IMR-90 (cell line): ENCODE measurements around the gene TIMM21.

Source experiments
- BHLHE40 ChIP-seq: fragments of 150-350 bp; IDR thresholded peaks from 2 replicates; pipeline ENCODE4 v1.6.1; 2016; ENCODE audit warnings: mild to moderate bottlenecking, low read depth, low read length
- CEBPB ChIP-seq: IDR thresholded peaks from 2 replicates; pipeline ENCODE4 v1.6.1; 2012; ENCODE audit warnings: low read depth, low read length, improper control_type of control experiment
- CHD1 ChIP-seq: IDR thresholded peaks from 2 replicates; pipeline ENCODE4 v1.6.1; 2012; ENCODE audit warnings: low read depth, low read length, improper control_type of control experiment
- FOS ChIP-seq: fragments of 150-350 bp; IDR thresholded peaks from 2 replicates; pipeline ENCODE4 v1.6.1; 2016; ENCODE audit warnings: low read depth, low read length
- MAFK ChIP-seq: IDR thresholded peaks from 2 replicates; pipeline ENCODE4 v1.6.1; 2012; ENCODE audit warnings: low read depth, low read length, improper control_type of control experiment
- MAZ ChIP-seq: IDR thresholded peaks from 2 replicates; pipeline ENCODE4 v1.6.1; 2012; ENCODE audit warnings: low read depth, mild to moderate bottlenecking, low read length, improper control_type of control experiment, moderate library complexity, borderline replicate concordance
- MXI1 ChIP-seq: IDR thresholded peaks from 2 replicates; pipeline ENCODE4 v1.6.1; 2012; ENCODE audit warnings: low read depth, mild to moderate bottlenecking, low read length, moderate library complexity, borderline replicate concordance
- POLR2A ChIP-seq: IDR thresholded peaks from 2 replicates; pipeline ENCODE4 v1.6.1; 2012; ENCODE audit warnings: mild to moderate bottlenecking, low read depth, low read length
- RAD21 ChIP-seq: IDR thresholded peaks from 2 replicates; pipeline ENCODE4 v1.6.1; 2012; ENCODE audit warnings: low read length, improper control_type of control experiment
- RCOR1 ChIP-seq: IDR thresholded peaks from 2 replicates; pipeline ENCODE4 v1.6.1; 2012; ENCODE audit warnings: mild to moderate bottlenecking, low read length, improper control_type of control experiment; ENCODE audit not compliant: insufficient replicate concordance
- RFX5 ChIP-seq: IDR thresholded peaks from 2 replicates; pipeline ENCODE4 v1.8.0; 2012; ENCODE audit warnings: low read depth, mild to moderate bottlenecking, low read length, moderate library complexity
- TF ChIP-seq, protein P1 (sequence below): conservative IDR thresholded peaks from 2 replicates; pipeline ENCODE4 v1.5.1; 2012; ENCODE audit warnings: mild to moderate bottlenecking, low read depth, low read length, improper control_type of control experiment
- TF ChIP-seq, protein P2 (sequence below): fragments of 150-350 bp; IDR thresholded peaks from 2 replicates; pipeline ENCODE4 v1.6.1; 2016; ENCODE audit warnings: low read depth, mild to moderate bottlenecking, low read length, moderate library complexity, borderline replicate concordance
- TF ChIP-seq, protein P3 (sequence below): fragments of 150-350 bp; IDR thresholded peaks from 2 replicates; pipeline ENCODE4 v1.6.1; 2017; ENCODE audit warnings: mild to moderate bottlenecking, antibody characterized with exemption, low read length, low read depth

DNA sequence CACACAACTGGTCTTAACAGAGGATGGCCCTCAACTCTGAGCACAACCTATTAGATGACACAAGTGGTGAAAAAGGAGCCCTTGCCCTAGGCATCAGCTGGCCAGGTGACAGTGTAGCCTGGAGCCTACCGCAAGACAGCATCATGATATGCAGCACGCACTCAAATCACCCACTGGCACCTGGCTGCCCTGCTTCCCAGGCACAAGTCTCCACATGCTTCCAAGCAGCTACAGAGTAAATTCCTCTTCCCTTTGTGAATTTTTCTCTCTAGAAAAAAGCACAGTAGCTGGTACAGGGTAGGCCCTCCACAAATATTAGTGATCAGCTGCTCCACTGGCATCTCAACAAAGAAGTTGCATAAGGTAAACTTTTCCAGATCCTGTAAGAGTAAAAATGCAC, 6.7 kb upstream of the TIMM21 start:
- TF ChIP-seq, protein P1, sequence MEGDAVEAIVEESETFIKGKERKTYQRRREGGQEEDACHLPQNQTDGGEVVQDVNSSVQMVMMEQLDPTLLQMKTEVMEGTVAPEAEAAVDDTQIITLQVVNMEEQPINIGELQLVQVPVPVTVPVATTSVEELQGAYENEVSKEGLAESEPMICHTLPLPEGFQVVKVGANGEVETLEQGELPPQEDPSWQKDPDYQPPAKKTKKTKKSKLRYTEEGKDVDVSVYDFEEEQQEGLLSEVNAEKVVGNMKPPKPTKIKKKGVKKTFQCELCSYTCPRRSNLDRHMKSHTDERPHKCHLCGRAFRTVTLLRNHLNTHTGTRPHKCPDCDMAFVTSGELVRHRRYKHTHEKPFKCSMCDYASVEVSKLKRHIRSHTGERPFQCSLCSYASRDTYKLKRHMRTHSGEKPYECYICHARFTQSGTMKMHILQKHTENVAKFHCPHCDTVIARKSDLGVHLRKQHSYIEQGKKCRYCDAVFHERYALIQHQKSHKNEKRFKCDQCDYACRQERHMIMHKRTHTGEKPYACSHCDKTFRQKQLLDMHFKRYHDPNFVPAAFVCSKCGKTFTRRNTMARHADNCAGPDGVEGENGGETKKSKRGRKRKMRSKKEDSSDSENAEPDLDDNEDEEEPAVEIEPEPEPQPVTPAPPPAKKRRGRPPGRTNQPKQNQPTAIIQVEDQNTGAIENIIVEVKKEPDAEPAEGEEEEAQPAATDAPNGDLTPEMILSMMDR, result no peak
- TF ChIP-seq POLR2A (no peak), MXI1 (no peak), CHD1 (no peak), MAZ (no peak), RFX5 (no peak), RCOR1 (no peak), MAFK (no peak), RAD21 (no peak), BHLHE40 (no peak), FOS (no peak), CEBPB (no peak)
- TF ChIP-seq, protein P2, sequence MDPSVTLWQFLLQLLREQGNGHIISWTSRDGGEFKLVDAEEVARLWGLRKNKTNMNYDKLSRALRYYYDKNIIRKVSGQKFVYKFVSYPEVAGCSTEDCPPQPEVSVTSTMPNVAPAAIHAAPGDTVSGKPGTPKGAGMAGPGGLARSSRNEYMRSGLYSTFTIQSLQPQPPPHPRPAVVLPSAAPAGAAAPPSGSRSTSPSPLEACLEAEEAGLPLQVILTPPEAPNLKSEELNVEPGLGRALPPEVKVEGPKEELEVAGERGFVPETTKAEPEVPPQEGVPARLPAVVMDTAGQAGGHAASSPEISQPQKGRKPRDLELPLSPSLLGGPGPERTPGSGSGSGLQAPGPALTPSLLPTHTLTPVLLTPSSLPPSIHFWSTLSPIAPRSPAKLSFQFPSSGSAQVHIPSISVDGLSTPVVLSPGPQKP, result no peak
- TF ChIP-seq, protein P3, sequence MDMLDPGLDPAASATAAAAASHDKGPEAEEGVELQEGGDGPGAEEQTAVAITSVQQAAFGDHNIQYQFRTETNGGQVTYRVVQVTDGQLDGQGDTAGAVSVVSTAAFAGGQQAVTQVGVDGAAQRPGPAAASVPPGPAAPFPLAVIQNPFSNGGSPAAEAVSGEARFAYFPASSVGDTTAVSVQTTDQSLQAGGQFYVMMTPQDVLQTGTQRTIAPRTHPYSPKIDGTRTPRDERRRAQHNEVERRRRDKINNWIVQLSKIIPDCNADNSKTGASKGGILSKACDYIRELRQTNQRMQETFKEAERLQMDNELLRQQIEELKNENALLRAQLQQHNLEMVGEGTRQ, result no peak
